PC-9 (cell line): ENCODE measurements around the gene PATL2.

Source experiments
- EZH2 ChIP-seq: fragments of 200-600 bp; sonication (generic); IDR thresholded peaks from 2 replicates; pipeline ENCODE4 v1.8.0; 2017; ENCODE audit warnings: antibody characterized with exemption, low read depth
- TF ChIP-seq, protein P1 (sequence below): fragments of 200-600 bp; sonication (generic); conservative IDR thresholded peaks from 2 replicates; pipeline ENCODE4 v1.6.1; 2017; ENCODE audit warnings: mixed run types, antibody characterized with exemption, mild to moderate bottlenecking, moderate library complexity

DNA sequence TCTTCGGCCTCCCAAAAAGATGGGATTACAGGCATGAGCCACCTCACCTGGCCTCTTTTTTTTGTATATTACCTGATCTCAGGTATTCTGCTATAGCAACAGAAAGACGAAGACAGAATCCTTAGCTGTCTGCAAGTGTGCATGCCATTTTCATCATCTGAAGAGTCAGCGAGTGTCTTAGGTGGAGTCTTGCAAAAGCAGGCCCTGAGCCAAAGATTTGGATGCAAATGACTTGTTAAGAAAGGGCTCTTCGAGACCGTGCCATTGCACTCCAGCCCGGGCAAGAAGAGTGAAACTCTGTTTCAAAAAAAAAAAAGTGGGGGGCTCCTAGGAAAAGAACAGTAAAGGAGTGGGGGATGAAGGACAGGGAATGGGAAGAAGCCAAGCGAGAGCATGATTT is 15.0 kb upstream of the PATL2 start:
- no peak for TF ChIP-seq EZH2
- TF ChIP-seq, protein P1, sequence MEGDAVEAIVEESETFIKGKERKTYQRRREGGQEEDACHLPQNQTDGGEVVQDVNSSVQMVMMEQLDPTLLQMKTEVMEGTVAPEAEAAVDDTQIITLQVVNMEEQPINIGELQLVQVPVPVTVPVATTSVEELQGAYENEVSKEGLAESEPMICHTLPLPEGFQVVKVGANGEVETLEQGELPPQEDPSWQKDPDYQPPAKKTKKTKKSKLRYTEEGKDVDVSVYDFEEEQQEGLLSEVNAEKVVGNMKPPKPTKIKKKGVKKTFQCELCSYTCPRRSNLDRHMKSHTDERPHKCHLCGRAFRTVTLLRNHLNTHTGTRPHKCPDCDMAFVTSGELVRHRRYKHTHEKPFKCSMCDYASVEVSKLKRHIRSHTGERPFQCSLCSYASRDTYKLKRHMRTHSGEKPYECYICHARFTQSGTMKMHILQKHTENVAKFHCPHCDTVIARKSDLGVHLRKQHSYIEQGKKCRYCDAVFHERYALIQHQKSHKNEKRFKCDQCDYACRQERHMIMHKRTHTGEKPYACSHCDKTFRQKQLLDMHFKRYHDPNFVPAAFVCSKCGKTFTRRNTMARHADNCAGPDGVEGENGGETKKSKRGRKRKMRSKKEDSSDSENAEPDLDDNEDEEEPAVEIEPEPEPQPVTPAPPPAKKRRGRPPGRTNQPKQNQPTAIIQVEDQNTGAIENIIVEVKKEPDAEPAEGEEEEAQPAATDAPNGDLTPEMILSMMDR: no peak
